ENCODE measurements around the gene IFT74. TPM values are rescaled to one million over a fixed set of nuclear protein-coding genes. Genes with fewer than 3 reads are reported as not detected.

IFT74 gene
- total and polyA plus RNA-seq, 2 of the 13 experiments (the other 11 are each of a cell fraction or from before 2014, with no cell fraction given): 4.2 to 12.3 TPM

DNA sequence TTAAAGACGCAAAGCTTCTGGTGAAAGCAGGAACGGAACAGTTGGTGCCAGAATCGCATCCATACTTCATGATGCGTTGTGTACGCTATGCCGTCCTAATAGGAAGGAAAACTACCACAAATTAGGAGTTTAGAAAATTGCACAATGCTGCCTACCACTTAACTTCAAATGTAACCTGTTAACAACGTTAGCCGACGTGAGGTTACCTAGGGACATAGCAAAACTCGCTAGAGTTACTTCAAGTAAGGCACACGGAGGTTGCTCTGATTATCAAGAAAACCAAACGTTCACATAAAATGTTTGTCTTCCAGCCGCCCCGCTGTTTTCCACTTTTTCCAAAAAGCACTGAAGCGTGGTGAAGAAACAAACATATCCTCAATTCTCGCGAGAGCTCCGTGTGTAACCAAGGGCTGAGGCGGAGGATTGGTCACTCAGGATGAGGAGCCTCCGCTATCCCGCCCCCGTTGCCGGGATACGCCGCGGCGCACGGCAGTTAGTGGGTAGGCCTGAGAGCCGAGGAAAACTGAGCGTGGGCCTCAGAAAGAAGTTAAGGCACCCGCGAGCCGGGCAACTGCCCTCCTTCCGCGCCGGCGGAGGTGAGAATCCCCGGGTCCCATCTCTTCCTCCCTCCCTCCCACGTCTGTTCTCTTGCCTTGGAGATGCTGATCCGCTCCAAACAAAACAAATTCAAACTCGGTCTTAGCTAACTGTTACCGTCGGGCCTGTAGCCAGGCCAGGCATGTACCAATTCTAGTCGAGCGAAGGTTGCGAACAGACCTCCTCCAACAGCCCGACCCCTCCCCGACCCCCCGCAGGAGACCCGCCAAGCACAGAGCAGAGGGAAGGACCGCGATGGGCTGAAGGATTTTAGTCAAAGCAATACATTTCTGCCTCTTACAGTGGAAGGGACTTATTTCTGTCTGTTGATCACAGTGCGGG lies at the start of gene IFT74 (continued):
- TF ChIP-seq, protein P1, sequence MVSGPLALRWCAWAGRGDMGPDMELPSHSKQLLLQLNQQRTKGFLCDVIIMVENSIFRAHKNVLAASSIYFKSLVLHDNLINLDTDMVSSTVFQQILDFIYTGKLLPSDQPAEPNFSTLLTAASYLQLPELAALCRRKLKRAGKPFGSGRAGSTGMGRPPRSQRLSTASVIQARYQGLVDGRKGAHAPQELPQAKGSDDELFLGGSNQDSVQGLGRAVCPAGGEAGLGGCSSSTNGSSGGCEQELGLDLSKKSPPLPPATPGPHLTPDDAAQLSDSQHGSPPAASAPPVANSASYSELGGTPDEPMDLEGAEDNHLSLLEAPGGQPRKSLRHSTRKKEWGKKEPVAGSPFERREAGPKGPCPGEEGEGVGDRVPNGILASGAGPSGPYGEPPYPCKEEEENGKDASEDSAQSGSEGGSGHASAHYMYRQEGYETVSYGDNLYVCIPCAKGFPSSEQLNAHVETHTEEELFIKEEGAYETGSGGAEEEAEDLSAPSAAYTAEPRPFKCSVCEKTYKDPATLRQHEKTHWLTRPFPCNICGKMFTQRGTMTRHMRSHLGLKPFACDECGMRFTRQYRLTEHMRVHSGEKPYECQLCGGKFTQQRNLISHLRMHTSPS (CRISPR knock-in tag; IDR thresholded peaks at IDR 0.05; ENCODE audit: low read depth): no peak
- TF ChIP-seq HOXA9 (CRISPR knock-in tag; IDR thresholded peaks at IDR 0.05; ENCODE audit: borderline replicate concordance): no peak
- TF ChIP-seq SYNCRIP (IDR thresholded peaks at IDR 0.05; ENCODE audit: insufficient read depth, low read depth, low read length): no peak
- no peak for TF ChIP-seq YY1 (IDR thresholded peaks at IDR 0.05; ENCODE audit: insufficient read depth, insufficient replicate concordance, low read depth, low read length)
- TF ChIP-seq IKZF1 (IDR thresholded peaks at IDR 0.05): no peak
- no peak for TF ChIP-seq IKZF4 (CRISPR knock-in tag; IDR thresholded peaks at IDR 0.05; ENCODE audit: borderline replicate concordance, low read depth, not compliant biosample characterization)
- TF ChIP-seq, protein P2, sequence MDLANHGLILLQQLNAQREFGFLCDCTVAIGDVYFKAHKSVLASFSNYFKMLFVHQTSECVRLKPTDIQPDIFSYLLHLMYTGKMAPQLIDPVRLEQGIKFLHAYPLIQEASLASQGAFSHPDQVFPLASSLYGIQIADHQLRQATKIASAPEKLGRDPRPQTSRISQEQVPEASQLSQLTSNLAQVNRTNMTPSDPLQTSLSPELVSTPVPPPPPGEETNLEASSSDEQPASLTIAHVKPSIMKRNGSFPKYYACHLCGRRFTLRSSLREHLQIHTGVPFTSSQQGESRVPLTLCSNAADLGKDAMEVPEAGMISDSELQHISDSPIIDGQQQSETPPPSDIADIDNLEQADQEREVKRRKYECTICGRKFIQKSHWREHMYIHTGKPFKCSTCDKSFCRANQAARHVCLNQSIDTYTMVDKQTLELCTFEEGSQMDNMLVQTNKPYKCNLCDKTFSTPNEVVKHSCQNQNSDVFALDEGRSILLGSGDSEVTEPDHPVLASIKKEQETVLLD (CRISPR knock-in tag; IDR thresholded peaks at IDR 0.05; ENCODE audit: low read depth): no peak
- no peak for TF ChIP-seq NR2F2 (IDR thresholded peaks at IDR 0.05; ENCODE audit: borderline replicate concordance, low read depth)
- TF ChIP-seq TGIF2 (CRISPR knock-in tag; IDR thresholded peaks at IDR 0.05): no peak
- no peak for TF ChIP-seq U2AF1 (optimal IDR thresholded peaks at IDR 0.05; ENCODE audit: low read depth, low read length)
- no peak for TF ChIP-seq CREB1 (IDR thresholded peaks at IDR 0.05)
- peak; percentile 69 for TF ChIP-seq CREB1 (CRISPR knock-in tag; IDR thresholded peaks at IDR 0.05)
- no peak for TF ChIP-seq TBP (CRISPR knock-in tag; IDR thresholded peaks at IDR 0.05)
- TF ChIP-seq THYN1 (CRISPR knock-in tag; IDR thresholded peaks at IDR 0.05; ENCODE audit: borderline replicate concordance, low read depth): no peak
- no peak for TF ChIP-seq PCBP2 (optimal IDR thresholded peaks at IDR 0.05; ENCODE audit: low read depth, low read length, poor library complexity, severe bottlenecking)
- no peak for TF ChIP-seq ZNF337 (CRISPR knock-in tag; IDR thresholded peaks at IDR 0.05; ENCODE audit: borderline replicate concordance, low read depth)
- TF ChIP-seq ZNF556 (CRISPR knock-in tag; IDR thresholded peaks at IDR 0.05; ENCODE audit: borderline replicate concordance): no peak
- TF ChIP-seq NFYC (CRISPR knock-in tag; IDR thresholded peaks at IDR 0.05): peak; percentile 82
- TF ChIP-seq, protein P3, sequence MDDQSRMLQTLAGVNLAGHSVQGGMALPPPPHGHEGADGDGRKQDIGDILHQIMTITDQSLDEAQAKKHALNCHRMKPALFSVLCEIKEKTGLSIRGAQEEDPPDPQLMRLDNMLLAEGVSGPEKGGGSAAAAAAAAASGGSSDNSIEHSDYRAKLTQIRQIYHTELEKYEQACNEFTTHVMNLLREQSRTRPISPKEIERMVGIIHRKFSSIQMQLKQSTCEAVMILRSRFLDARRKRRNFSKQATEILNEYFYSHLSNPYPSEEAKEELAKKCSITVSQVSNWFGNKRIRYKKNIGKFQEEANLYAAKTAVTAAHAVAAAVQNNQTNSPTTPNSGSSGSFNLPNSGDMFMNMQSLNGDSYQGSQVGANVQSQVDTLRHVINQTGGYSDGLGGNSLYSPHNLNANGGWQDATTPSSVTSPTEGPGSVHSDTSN (CRISPR knock-in tag; IDR thresholded peaks at IDR 0.05; ENCODE audit: borderline replicate concordance): no peak
- no peak for TF ChIP-seq ZNF569 (CRISPR knock-in tag; IDR thresholded peaks at IDR 0.05; ENCODE audit: borderline replicate concordance)
- peak; percentile 33; the same call in 1 of the 2 replicates for TF ChIP-seq ELF1 (CRISPR knock-in tag; IDR thresholded peaks at IDR 0.05)
- no peak for TF ChIP-seq ZNF772 (CRISPR knock-in tag; IDR thresholded peaks at IDR 0.05)
- TF ChIP-seq, protein P4, sequence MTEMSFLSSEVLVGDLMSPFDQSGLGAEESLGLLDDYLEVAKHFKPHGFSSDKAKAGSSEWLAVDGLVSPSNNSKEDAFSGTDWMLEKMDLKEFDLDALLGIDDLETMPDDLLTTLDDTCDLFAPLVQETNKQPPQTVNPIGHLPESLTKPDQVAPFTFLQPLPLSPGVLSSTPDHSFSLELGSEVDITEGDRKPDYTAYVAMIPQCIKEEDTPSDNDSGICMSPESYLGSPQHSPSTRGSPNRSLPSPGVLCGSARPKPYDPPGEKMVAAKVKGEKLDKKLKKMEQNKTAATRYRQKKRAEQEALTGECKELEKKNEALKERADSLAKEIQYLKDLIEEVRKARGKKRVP (CRISPR knock-in tag; IDR thresholded peaks at IDR 0.05): no peak
- no peak for TF ChIP-seq POLR2AphosphoS2 (IDR thresholded peaks at IDR 0.05; ENCODE audit: low read depth, low read length)
- no peak for TF ChIP-seq NAIF1 (CRISPR knock-in tag; IDR thresholded peaks at IDR 0.05; ENCODE audit: borderline replicate concordance)

All from HepG2 (cell line).